Subcutaneous abdominal adipose tissue (tissue), 5 donors: ENCODE measurements around the gene SLC2A10.

ENCODE experiments used
- H3K27ac ChIP-seq: one replicate; pipeline ENCODE4 v1.7.0; 2013; ENCODE audit warnings: low read depth, mild to moderate bottlenecking, inconsistent platforms, low read length, moderate library complexity
- H3K27me3 ChIP-seq, 5 donors: one replicate each; pipeline ENCODE4 v1.7.0; 2013; ENCODE audit warnings: low read length in 5 of 5, inconsistent platforms in 1 of 5; ENCODE audit not compliant: control insufficient read depth in 5 of 5, insufficient read depth in 4 of 5
- H3K36me3 ChIP-seq, 5 donors: one replicate each; pipeline ENCODE4 v1.7.0; 2013; ENCODE audit warnings: low read length in 5 of 5; ENCODE audit not compliant: control insufficient read depth in 5 of 5, insufficient read depth in 5 of 5
- H3K4me1 ChIP-seq, 5 donors: one replicate each; pipeline ENCODE4 v1.7.0; 2013; ENCODE audit warnings: low read length in 5 of 5, mild to moderate bottlenecking in 3 of 5, moderate library complexity in 1 of 5; ENCODE audit not compliant: control insufficient read depth in 5 of 5, insufficient read depth in 5 of 5
- H3K4me3 ChIP-seq, 5 donors: one replicate each; pipeline ENCODE4 v1.7.0; 2013; ENCODE audit warnings: low read length in 5 of 5, low read depth in 1 of 5
- H3K9ac ChIP-seq, 5 donors: one replicate each; pipeline ENCODE4 v1.7.0; 2013; ENCODE audit warnings: low read length in 5 of 5, mild to moderate bottlenecking in 4 of 5, moderate library complexity in 3 of 5
- H3K9me3 ChIP-seq, 5 donors: one replicate each; pipeline ENCODE4 v1.7.0; 2013; ENCODE audit warnings: low read length in 5 of 5; ENCODE audit not compliant: control insufficient read depth in 5 of 5
- donor health status: healthy.
- donor health status: healthy.
- donor health status: healthy.
- donor health status: healthy.
- donor health status: healthy.

Gene SLC2A10

DNA sequence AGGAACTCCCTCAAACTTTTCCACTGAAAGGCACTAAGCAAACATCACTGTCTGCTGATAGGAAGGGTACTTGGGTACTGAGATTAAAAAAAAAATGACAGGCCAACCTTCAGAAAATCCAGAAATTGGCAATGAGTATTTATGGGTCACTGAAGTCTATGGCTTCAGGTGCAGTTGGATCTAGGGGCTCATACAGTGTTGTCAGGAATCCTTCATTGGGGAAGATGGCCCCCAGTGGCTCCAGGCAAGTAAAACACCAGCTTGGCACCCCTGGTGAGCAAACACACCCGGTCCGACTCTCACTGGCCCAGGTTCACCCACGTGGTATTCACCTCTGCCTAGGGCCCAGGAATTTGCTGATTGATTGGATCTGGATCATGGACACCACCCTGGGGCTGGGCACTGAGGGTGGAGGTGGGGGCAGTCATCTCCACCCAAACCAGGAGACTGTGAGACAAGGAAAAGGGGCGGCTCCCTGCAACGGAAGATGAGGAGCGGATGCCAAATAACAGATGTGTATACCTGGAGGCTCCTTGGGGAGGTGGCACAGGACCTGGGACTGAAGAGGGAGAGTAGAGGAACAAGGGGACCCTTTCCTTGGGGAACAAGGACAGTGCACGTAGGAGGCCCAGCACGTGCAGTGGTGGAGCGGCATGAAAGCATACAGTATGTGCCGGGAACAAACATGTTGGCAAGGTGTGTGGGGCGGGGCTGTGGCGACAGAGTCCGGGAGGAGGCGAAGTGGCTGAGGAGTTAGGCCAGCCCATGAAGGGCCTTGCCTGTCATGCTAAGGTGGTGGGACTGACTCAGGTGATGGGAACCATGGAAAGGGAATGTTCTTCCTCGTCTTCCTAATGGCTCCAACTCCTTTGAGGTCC, 4.7 kb downstream of the SLC2A10 start:
- Histone ChIP-seq H3K27ac (no peak overlapping the region), H3K4me3 (no peak overlapping the region), H3K4me1 (peaks cover 5 to 31% (median 21%) of the 10 kb centered on the region in 5 donors), H3K9ac (no peak overlapping the region), H3K9me3 (no peaks in the 10 kb centered on the region), H3K27me3 (peaks cover 0 to 7% (median 0%) of the 10 kb centered on the region in 5 donors), H3K36me3 (no peaks in the 10 kb centered on the region)

DNA sequence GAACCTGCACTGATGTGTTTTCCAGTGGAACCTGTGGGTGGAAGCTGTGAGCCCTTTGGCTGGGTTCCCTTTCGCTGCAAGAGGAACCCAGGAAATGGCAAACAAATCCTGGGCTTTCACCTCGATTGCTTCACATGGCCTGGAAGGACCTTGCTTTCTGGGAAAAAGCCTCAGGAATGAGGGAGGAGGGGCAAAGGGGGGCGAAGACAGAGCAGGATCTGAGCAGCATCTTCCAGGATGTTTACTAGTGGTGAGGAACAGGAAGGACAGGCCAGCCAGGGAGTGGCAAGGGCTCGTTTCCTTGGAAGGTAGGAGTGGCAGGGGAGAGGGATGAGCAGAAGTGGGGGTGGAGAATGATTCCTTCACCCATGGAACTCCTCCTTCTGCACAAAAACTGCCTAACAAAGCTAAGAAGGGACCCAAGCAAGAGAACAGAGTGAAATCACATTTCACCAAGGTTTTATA, 5.9 kb downstream of the SLC2A10 start:
- H3K36me3 ChIP-seq: no peaks in the 10 kb centered on the region
- no peak overlapping the region for H3K27ac ChIP-seq
- H3K9ac ChIP-seq: peak overlapping the region in 1 of 5 donors; percentile 43
- no peak overlapping the region for H3K4me3 ChIP-seq
- H3K4me1 ChIP-seq: peaks cover 5 to 21% (median 16%) of the 10 kb centered on the region in 5 donors
- peaks cover 0 to 7% (median 0%) of the 10 kb centered on the region in 5 donors for H3K27me3 ChIP-seq
- H3K9me3 ChIP-seq: no peaks in the 10 kb centered on the region

DNA sequence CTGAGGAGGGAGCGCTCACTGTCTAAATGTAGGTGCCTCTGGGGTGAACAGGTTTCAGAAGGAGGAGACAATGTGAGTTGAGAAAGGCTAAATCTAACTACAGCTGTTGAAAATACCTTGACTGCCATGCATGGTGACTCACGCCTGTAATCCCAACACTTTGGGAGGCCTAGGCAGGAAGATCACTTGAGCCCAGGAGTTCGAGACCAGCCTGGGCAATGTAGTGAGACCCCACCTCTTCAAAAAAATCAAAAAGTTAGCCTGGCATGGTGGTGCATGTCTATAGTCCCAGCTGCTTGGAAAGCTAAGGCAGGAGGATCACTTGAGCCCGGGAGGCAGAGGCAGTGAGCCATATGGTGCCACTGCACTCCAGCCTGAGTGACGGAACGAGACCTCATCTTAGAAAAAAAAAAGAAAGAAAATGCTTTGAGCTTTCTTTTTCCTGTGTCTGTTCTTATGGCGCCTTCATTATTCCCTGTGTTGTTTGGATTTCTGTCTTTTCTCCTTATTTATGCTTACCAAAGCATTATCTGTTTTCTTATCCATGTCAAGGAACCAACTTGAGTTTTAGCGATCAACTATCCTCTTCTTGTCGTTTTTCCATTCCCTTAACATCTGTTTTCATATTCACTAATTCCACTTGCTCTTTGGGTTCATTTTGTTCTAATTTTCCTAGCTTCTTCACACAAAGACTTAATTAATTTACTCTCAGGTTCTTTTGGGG, 8.5 kb downstream of the SLC2A10 start:
- Histone ChIP-seq H3K9ac (no peak overlapping the region), H3K9me3 (peaks cover 0 to 9% (median 7%) of the 10 kb centered on the region in 5 donors)

DNA sequence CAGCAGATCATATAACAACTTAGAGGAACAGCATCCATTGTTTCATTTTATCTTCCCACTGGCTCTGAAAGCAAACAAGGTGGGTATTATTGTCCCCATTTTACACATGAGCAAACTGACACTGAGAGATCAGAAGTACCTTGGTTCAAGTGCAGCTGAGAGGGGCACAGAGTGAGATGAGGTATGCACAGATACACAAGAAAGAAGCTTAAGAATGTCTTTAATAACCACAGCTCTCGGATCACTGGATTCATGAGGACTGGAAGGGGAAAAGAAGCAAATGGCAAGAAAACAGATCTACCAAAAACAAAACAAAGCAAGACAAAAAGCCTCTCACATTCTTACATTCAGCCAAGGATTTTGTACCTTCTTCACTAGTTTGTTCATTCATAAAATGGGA, 10.6 kb downstream of the SLC2A10 start:
- H3K9ac ChIP-seq: no peak overlapping the region
- no peaks in the 10 kb centered on the region for H3K36me3 ChIP-seq
- peaks cover 0 to 12% (median 9%) of the 10 kb centered on the region in 5 donors for H3K9me3 ChIP-seq
- H3K4me3 ChIP-seq: no peak overlapping the region
- H3K27me3 ChIP-seq: no peaks in the 10 kb centered on the region
- H3K4me1 ChIP-seq: peaks cover 5 to 9% (median 8%) of the 10 kb centered on the region in 5 donors
- H3K27ac ChIP-seq: no peak overlapping the region

More for the DNA sequence above, 8.5 kb downstream of the SLC2A10 start:
- Histone ChIP-seq H3K4me3 (no peak overlapping the region), H3K27me3 (no peaks in the 10 kb centered on the region), H3K4me1 (peaks cover 5 to 17% (median 10%) of the 10 kb centered on the region in 5 donors), H3K27ac (no peak overlapping the region), H3K36me3 (no peaks in the 10 kb centered on the region)

DNA sequence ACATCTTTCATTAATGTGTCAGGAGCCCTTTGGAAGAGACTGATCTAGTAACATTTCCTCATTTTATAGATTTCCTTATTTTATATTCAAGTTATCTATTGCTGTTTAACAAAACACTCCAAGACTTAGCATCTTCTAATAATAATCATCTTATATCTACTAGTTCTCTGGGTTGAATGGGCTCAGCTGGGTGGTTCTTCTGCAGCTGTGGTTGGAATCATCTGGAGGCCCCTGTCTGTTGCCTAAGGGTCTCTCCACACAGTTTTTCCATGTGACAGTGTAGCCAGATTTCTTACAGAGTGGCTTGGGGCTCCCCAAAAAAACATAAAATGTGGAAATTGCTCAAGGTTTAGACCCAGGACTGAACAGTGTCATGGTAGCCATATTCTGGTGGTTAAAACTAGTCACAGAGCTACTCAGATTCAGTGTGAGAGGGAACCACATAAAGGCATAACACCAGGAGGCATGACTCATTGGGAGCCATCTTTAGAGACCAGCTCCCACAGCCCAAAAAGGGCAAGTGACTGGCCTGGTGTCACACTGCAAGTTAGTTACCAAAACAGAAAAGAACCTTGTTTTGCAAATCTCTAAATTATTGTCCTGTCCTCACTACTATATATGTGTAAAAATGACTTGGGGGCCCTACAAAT, 11.5 kb downstream of the SLC2A10 start:
- Histone ChIP-seq H3K27ac (no peak overlapping the region), H3K9ac (no peak overlapping the region), H3K36me3 (peaks cover 0 to 7% (median 5%) of the 10 kb centered on the region in 5 donors), H3K27me3 (no peaks in the 10 kb centered on the region), H3K4me1 (peaks cover 0 to under 1% (median 0%) of the 10 kb centered on the region in 5 donors), H3K9me3 (peaks cover 0 to 12% (median 9%) of the 10 kb centered on the region in 5 donors), H3K4me3 (no peak overlapping the region)

DNA sequence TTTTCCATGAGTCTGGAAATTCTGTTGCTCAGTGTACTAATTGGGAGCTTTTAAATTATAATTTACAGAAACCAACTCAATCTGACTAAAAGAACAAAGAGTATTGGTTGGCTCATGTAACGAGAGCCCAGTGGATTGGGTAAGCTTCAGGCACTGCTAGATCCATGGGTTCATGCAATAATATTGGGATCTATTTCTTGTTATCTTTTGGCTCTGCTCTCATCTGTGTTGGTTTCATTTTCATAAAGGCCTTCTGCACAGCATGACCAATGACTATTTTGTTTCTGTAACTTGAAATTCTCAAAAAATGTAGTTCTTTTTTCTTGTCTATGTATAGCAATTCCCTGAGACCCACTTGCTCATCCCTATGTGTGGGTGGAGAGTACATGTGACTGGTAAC, 12.0 kb downstream of the SLC2A10 start:
- peaks cover 0 to 12% (median 9%) of the 10 kb centered on the region in 5 donors for H3K9me3 ChIP-seq
- H3K27ac ChIP-seq: no peak overlapping the region
- no peaks in the 10 kb centered on the region for H3K4me1 ChIP-seq
- H3K36me3 ChIP-seq: peaks cover 0 to 10% (median 6%) of the 10 kb centered on the region in 5 donors
- no peaks in the 10 kb centered on the region for H3K27me3 ChIP-seq
- H3K9ac ChIP-seq: no peak overlapping the region
- no peak overlapping the region for H3K4me3 ChIP-seq

DNA sequence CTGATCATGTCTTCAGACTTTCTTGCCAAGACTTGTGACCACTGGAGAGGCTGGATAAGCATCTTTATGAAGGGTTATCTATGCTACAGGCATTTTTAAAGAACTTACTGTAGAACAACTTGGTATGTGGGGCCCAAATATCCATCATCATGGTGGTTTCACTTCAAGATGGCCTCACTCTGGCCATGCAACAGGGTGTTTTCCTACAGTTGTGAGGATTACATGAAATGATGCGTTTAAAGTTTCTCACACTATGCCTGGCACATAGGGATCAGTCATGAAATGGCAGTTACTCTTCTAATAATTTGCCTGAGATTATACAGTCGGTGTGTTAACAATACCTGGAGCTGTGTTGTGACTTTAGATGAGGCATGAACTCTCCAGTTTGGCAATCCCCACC, 13.0 kb downstream of the SLC2A10 start:
- Histone ChIP-seq H3K27ac (no peak overlapping the region), H3K36me3 (peaks cover 0 to 14% (median 7%) of the 10 kb centered on the region in 5 donors), H3K4me1 (no peaks in the 10 kb centered on the region), H3K4me3 (no peak overlapping the region), H3K9ac (no peak overlapping the region), H3K27me3 (no peaks in the 10 kb centered on the region), H3K9me3 (peaks cover 0 to 12% (median 9%) of the 10 kb centered on the region in 5 donors)

DNA sequence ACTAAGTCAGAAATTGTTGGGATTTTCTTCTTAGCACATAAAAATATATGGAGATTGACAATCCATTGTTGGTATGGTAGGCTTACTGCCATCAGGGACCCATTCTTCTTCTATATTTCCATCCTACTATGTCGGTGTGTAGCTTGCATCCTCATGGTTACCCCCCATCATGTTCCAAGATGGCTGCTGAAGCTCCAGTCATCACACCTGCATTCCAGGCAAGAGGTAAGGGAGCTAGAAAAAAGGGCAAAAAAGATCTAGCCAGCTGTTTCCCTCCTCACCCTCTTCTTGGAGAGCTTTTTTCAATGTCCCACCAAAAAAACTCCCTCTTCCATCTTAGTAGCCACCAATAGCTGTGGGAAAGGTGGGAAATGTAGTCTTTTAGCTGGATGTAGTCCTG, 13.6 kb downstream of the SLC2A10 start:
- H3K27me3 ChIP-seq: no peaks in the 10 kb centered on the region
- no peak overlapping the region for H3K4me3 ChIP-seq
- no peak overlapping the region for H3K27ac ChIP-seq
- H3K9ac ChIP-seq: no peak overlapping the region
- H3K36me3 ChIP-seq: peaks cover 0 to 16% (median 8%) of the 10 kb centered on the region in 5 donors
- no peaks in the 10 kb centered on the region for H3K4me1 ChIP-seq
- peaks cover 0 to 12% (median 9%) of the 10 kb centered on the region in 5 donors for H3K9me3 ChIP-seq

DNA sequence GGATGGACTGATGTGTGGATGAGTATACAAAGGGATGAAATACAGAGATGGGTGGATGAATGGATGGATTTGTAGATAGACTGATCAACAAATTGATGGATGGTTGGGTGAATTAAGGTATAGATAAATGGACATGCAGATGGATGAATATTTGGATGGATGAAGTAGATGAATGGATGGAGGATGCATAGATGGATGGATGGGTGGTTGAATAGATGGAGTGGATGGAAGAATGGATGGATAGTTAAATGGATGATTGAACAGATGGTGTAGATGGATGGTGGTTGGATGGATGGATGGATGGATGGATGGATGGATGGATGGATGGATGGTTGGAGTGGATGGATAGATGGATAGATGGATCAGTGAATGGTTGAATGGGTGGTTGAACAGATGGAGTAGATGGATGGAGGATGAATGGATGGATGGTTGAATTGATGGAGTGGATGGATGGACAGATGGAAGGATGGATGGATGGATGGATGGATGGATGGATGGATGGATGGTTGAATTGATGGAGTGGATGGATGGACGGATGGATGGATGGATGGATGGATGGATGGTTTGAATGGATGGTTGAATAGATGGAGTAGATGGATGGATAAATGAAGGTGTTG, 15.0 kb downstream of the SLC2A10 start:
- Histone ChIP-seq H3K9ac (no peak overlapping the region), H3K36me3 (peaks cover 0 to 22% (median 14%) of the 10 kb centered on the region in 5 donors), H3K4me3 (no peak overlapping the region), H3K27ac (no peak overlapping the region), H3K4me1 (no peaks in the 10 kb centered on the region), H3K9me3 (peaks cover 0 to 12% (median 9%) of the 10 kb centered on the region in 5 donors), H3K27me3 (no peaks in the 10 kb centered on the region)
